Measurements from ENCODE around the gene TOX3.

TOX3 gene

GRCh38 chr16:52407778-52408177, 139.2 kb downstream of the TOX3 start:
- TF ChIP-seq ZFP3 (CRISPR knock-in tag; IDR thresholded peaks at IDR 0.05) (no peak), ISL1 (CRISPR knock-in tag; IDR thresholded peaks at IDR 0.05) (no peak), SNAI2 (CRISPR knock-in tag; IDR thresholded peaks at IDR 0.05) (no peak), ESRRG (CRISPR knock-in tag; IDR thresholded peaks at IDR 0.05) (no peak), ZNF70 (CRISPR knock-in tag; IDR thresholded peaks at IDR 0.05) (no peak), CSRNP3 (CRISPR knock-in tag; IDR thresholded peaks at IDR 0.05) (no peak), ZNF565 (CRISPR knock-in tag; conservative IDR thresholded peaks at IDR 0.05; ENCODE audit: low read depth) (no peak), ZNF8 (CRISPR knock-in tag; IDR thresholded peaks at IDR 0.05) (no peak), TOX (CRISPR knock-in tag; IDR thresholded peaks at IDR 0.05; ENCODE audit: borderline replicate concordance) (no peak), CSDC2 (CRISPR knock-in tag; IDR thresholded peaks at IDR 0.05) (no peak), ZC3H10 (CRISPR knock-in tag; IDR thresholded peaks at IDR 0.05) (no peak), ZFP30 (CRISPR knock-in tag; IDR thresholded peaks at IDR 0.05) (no peak), RARB (CRISPR knock-in tag; IDR thresholded peaks at IDR 0.05) (no peak), BACH2 (CRISPR knock-in tag; IDR thresholded peaks at IDR 0.05; ENCODE audit: borderline replicate concordance) (no peak), TCF4 (CRISPR knock-in tag; IDR thresholded peaks at IDR 0.05; ENCODE audit: borderline replicate concordance) (no peak), CREB5 (CRISPR knock-in tag; IDR thresholded peaks at IDR 0.05; ENCODE audit: low read depth) (no peak), GLIS3 (CRISPR knock-in tag; IDR thresholded peaks at IDR 0.05) (no peak)
- TF ChIP-seq, protein P1, sequence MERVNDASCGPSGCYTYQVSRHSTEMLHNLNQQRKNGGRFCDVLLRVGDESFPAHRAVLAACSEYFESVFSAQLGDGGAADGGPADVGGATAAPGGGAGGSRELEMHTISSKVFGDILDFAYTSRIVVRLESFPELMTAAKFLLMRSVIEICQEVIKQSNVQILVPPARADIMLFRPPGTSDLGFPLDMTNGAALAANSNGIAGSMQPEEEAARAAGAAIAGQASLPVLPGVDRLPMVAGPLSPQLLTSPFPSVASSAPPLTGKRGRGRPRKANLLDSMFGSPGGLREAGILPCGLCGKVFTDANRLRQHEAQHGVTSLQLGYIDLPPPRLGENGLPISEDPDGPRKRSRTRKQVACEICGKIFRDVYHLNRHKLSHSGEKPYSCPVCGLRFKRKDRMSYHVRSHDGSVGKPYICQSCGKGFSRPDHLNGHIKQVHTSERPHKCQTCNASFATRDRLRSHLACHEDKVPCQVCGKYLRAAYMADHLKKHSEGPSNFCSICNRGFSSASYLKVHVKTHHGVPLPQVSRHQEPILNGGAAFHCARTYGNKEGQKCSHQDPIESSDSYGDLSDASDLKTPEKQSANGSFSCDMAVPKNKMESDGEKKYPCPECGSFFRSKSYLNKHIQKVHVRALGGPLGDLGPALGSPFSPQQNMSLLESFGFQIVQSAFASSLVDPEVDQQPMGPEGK (CRISPR knock-in tag; IDR thresholded peaks at IDR 0.05; ENCODE audit: borderline replicate concordance), result no peak
- TF ChIP-seq, protein P2, sequence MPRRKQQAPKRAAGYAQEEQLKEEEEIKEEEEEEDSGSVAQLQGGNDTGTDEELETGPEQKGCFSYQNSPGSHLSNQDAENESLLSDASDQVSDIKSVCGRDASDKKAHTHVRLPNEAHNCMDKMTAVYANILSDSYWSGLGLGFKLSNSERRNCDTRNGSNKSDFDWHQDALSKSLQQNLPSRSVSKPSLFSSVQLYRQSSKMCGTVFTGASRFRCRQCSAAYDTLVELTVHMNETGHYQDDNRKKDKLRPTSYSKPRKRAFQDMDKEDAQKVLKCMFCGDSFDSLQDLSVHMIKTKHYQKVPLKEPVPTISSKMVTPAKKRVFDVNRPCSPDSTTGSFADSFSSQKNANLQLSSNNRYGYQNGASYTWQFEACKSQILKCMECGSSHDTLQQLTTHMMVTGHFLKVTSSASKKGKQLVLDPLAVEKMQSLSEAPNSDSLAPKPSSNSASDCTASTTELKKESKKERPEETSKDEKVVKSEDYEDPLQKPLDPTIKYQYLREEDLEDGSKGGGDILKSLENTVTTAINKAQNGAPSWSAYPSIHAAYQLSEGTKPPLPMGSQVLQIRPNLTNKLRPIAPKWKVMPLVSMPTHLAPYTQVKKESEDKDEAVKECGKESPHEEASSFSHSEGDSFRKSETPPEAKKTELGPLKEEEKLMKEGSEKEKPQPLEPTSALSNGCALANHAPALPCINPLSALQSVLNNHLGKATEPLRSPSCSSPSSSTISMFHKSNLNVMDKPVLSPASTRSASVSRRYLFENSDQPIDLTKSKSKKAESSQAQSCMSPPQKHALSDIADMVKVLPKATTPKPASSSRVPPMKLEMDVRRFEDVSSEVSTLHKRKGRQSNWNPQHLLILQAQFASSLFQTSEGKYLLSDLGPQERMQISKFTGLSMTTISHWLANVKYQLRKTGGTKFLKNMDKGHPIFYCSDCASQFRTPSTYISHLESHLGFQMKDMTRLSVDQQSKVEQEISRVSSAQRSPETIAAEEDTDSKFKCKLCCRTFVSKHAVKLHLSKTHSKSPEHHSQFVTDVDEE (CRISPR knock-in tag; IDR thresholded peaks at IDR 0.05), result no peak
- TF ChIP-seq, protein P3, sequence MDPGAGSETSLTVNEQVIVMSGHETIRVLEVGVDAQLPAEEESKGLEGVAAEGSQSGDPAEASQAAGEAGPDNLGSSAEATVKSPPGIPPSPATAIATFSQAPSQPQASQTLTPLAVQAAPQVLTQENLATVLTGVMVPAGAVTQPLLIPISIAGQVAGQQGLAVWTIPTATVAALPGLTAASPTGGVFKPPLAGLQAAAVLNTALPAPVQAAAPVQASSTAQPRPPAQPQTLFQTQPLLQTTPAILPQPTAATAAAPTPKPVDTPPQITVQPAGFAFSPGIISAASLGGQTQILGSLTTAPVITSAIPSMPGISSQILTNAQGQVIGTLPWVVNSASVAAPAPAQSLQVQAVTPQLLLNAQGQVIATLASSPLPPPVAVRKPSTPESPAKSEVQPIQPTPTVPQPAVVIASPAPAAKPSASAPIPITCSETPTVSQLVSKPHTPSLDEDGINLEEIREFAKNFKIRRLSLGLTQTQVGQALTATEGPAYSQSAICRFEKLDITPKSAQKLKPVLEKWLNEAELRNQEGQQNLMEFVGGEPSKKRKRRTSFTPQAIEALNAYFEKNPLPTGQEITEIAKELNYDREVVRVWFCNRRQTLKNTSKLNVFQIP (CRISPR knock-in tag; IDR thresholded peaks at IDR 0.05; ENCODE audit: borderline replicate concordance, low read depth), result no peak
- ATAC-seq, result no peak

- TF ChIP-seq PPARA (CRISPR knock-in tag; IDR thresholded peaks at IDR 0.05; ENCODE audit: borderline replicate concordance) (no peak), GLIS3 (CRISPR knock-in tag; IDR thresholded peaks at IDR 0.05) (no peak), ZNF70 (CRISPR knock-in tag; IDR thresholded peaks at IDR 0.05) (no peak), ISL1 (CRISPR knock-in tag; IDR thresholded peaks at IDR 0.05) (no peak), TOX (CRISPR knock-in tag; IDR thresholded peaks at IDR 0.05; ENCODE audit: borderline replicate concordance) (no peak), ZNF565 (CRISPR knock-in tag; conservative IDR thresholded peaks at IDR 0.05; ENCODE audit: low read depth) (no peak), ZNF8 (CRISPR knock-in tag; IDR thresholded peaks at IDR 0.05) (no peak), SNAI2 (CRISPR knock-in tag; IDR thresholded peaks at IDR 0.05) (no peak), ZFP3 (CRISPR knock-in tag; IDR thresholded peaks at IDR 0.05) (no peak), CSDC2 (CRISPR knock-in tag; IDR thresholded peaks at IDR 0.05) (no peak), ZFP30 (CRISPR knock-in tag; IDR thresholded peaks at IDR 0.05) (no peak)
- TF ChIP-seq, protein P3 (CRISPR knock-in tag; IDR thresholded peaks at IDR 0.05; ENCODE audit: borderline replicate concordance, low read depth), result no peak
- TF ChIP-seq, protein P1 (CRISPR knock-in tag; IDR thresholded peaks at IDR 0.05; ENCODE audit: borderline replicate concordance), result no peak
- TF ChIP-seq, protein P2 (CRISPR knock-in tag; IDR thresholded peaks at IDR 0.05), result no peak
- ATAC-seq, result no peak
Measured at GRCh38 chr16:52405441-52405840, 141.5 kb downstream of the TOX3 start.
